Neural progenitor cell (in vitro differentiated cells): ENCODE results near the gene NEDD1. TPM values are rescaled to one million over a fixed set of nuclear protein-coding genes. Genes with fewer than 3 reads are reported as not detected.

Experiments
- DNase-seq: peaks from one replicate; pipeline ENCODE4 v3.0.0-alpha.2; 2016; ENCODE audit warnings: low spot score
- H2AFZ ChIP-seq: fragments of 200-600 bp; sonication (generic); replicated peaks from 2 replicates; pipeline ENCODE4 v1.6.1; 2016; ENCODE audit warnings: antibody characterized with exemption
- H3F3A ChIP-seq: fragments of 200-600 bp; sonication (generic); 2 replicates; pipeline ENCODE4 v1.6.1; 2016; ENCODE audit warnings: antibody characterized with exemption, low read depth
- H3K27ac ChIP-seq: fragments of 200-600 bp; sonication (generic); 2 replicates; pipeline ENCODE4 v1.5.1; 2016; ENCODE audit warnings: mild to moderate bottlenecking
- H3K27me3 ChIP-seq: fragments of 200-600 bp; sonication (generic); 2 replicates; pipeline ENCODE4 v1.6.1; 2016; ENCODE audit warnings: mild to moderate bottlenecking, moderate library complexity
- H3K36me3 ChIP-seq: fragments of 200-600 bp; sonication (generic); 2 replicates; pipeline ENCODE4 v1.5.1; 2016
- H3K4me1 ChIP-seq: fragments of 200-600 bp; sonication (generic); 2 replicates; pipeline ENCODE4 v1.6.1; 2016; ENCODE audit warnings: mixed run types
- H3K4me2 ChIP-seq: fragments of 200-600 bp; sonication (generic); 2 replicates; pipeline ENCODE4 v1.6.1; 2016
- H3K4me3 ChIP-seq: fragments of 200-600 bp; sonication (generic); 2 replicates; pipeline ENCODE4 v1.5.1; 2016
- H3K79me2 ChIP-seq: fragments of 200-600 bp; sonication (generic); 2 replicates; pipeline ENCODE4 v1.6.1; 2016; ENCODE audit warnings: low read depth
- H3K9ac ChIP-seq: fragments of 200-600 bp; sonication (generic); 2 replicates; pipeline ENCODE4 v1.6.1; 2016
- H3K9me3 ChIP-seq: fragments of 200-600 bp; sonication (generic); 2 replicates; pipeline ENCODE4 v1.5.1; 2016; ENCODE audit warnings: low read depth
- H4K20me1 ChIP-seq: fragments of 200-600 bp; sonication (generic); 2 replicates; pipeline ENCODE4 v1.6.1; 2016; ENCODE audit warnings: low read depth
- H3K27ac Mint-ChIP-seq: 3 replicates; pipeline ENCODE4 v1.8.0; 2021; ENCODE audit warnings: mixed read lengths
- H3K27me3 Mint-ChIP-seq: 2 replicates; pipeline ENCODE4 v1.8.0; 2022; ENCODE audit warnings: low read depth, mild to moderate bottlenecking, inconsistent platforms, moderate library complexity, mixed read lengths; ENCODE audit not compliant: insufficient read depth
- H3K36me3 Mint-ChIP-seq: 3 replicates; pipeline ENCODE4 v1.8.0; 2021; ENCODE audit warnings: mixed read lengths
- H3K4me1 Mint-ChIP-seq: 3 replicates; pipeline ENCODE4 v1.8.0; 2021; ENCODE audit warnings: mixed read lengths
- H3K4me3 Mint-ChIP-seq: 3 replicates; pipeline ENCODE4 v1.8.0; 2021; ENCODE audit warnings: mild to moderate bottlenecking, moderate library complexity, mixed read lengths
- H3K9me3 Mint-ChIP-seq: 3 replicates; pipeline ENCODE4 v1.8.0; 2020; ENCODE audit warnings: mixed read lengths
- EZH2 ChIP-seq: fragments of 200-600 bp; sonication (generic); IDR thresholded peaks from 2 replicates; pipeline ENCODE4 v1.6.1; 2017; ENCODE audit warnings: antibody characterized with exemption, mild to moderate bottlenecking, moderate library complexity
- EZH2phosphoT487 ChIP-seq: fragments of 200-600 bp; sonication (generic); IDR thresholded peaks from 2 replicates; pipeline ENCODE4 v1.6.1; 2017; ENCODE audit warnings: antibody characterized with exemption
- total RNA-seq: library from RNA; depleted of rRNA; stranded (reverse); fragments of >200 nt; gene quantifications from 2 replicates; pipeline ENCODE4 v1.2.3, GENCODE V29; 2015; ENCODE audit warnings: low replicate concordance
- TF ChIP-seq, protein P1 (sequence below): fragments of 200-600 bp; sonication (generic); IDR thresholded peaks from 2 replicates; pipeline ENCODE4 v1.5.1; 2017; ENCODE audit warnings: antibody characterized with exemption, mild to moderate bottlenecking

Gene NEDD1
- total RNA-seq, 1 donor from 2014 or later: 115 TPM

DNA sequence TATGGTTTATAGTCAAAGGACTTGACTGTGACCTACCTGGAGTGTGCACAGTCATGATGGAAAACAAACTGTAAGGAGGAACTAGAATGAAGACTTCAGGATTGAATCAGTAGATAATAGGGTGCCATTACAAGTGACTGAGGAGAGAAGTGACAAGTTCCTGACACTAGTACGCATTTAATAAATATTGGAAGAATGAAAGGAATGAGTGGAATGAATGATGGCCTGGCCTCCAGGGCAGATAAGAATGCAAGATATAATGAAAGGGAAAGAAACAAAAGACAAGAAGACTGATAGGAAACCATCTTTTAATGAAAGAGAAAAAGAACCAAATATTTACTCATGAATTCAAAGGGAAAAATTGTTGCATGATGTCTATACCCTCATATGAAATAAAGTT lies 44.7 kb upstream of the NEDD1 start:
- Histone ChIP-seq H3K4me3 (no peak overlapping the region), H3F3A (no peaks in the 10 kb centered on the region), H3K9ac (no peak overlapping the region), H3K36me3 (no peaks in the 10 kb centered on the region), H3K9me3 (no peaks in the 10 kb centered on the region), H3K27me3 (no peaks in the 10 kb centered on the region), H3K4me2 (no peak overlapping the region), H4K20me1 (no peaks in the 10 kb centered on the region), H2AFZ (no peak overlapping the region), H3K4me1 (no peaks in the 10 kb centered on the region), H3K27ac (no peak overlapping the region), H3K79me2 (no peaks in the 10 kb centered on the region)
- H3K36me3 Mint-ChIP-seq: no peaks in the 10 kb centered on the region
- TF ChIP-seq EZH2phosphoT487: no peak
- TF ChIP-seq, protein P1, sequence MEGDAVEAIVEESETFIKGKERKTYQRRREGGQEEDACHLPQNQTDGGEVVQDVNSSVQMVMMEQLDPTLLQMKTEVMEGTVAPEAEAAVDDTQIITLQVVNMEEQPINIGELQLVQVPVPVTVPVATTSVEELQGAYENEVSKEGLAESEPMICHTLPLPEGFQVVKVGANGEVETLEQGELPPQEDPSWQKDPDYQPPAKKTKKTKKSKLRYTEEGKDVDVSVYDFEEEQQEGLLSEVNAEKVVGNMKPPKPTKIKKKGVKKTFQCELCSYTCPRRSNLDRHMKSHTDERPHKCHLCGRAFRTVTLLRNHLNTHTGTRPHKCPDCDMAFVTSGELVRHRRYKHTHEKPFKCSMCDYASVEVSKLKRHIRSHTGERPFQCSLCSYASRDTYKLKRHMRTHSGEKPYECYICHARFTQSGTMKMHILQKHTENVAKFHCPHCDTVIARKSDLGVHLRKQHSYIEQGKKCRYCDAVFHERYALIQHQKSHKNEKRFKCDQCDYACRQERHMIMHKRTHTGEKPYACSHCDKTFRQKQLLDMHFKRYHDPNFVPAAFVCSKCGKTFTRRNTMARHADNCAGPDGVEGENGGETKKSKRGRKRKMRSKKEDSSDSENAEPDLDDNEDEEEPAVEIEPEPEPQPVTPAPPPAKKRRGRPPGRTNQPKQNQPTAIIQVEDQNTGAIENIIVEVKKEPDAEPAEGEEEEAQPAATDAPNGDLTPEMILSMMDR: no peak
- no peak for TF ChIP-seq EZH2
- no peak for DNase-seq
- no peaks in the 10 kb centered on the region for H3K27me3 Mint-ChIP-seq
- H3K27ac Mint-ChIP-seq: no peak overlapping the region
- peaks cover 6% of the 10 kb centered on the region for H3K9me3 Mint-ChIP-seq
- peaks cover 15% of the 10 kb centered on the region for H3K4me1 Mint-ChIP-seq
- H3K4me3 Mint-ChIP-seq: no peak overlapping the region

GRCh38 chr12:96864335-96864734 lies 42.7 kb upstream of the NEDD1 start:
- Mint-ChIP-seq H3K9me3 (peaks cover 2% of the 10 kb centered on the region), H3K4me3 (no peak overlapping the region), H3K4me1 (peaks cover 15% of the 10 kb centered on the region), H3K27me3 (no peaks in the 10 kb centered on the region), H3K36me3 (peaks cover 3% of the 10 kb centered on the region), H3K27ac (peak overlapping the region; percentile 76)
- H3K4me1 ChIP-seq: no peaks in the 10 kb centered on the region
- H3K27ac ChIP-seq: no peak overlapping the region
- TF ChIP-seq EZH2phosphoT487 (no peak), EZH2 (no peak)
- TF ChIP-seq, protein P1: no peak
- H4K20me1 ChIP-seq: no peaks in the 10 kb centered on the region
- H3K4me3 ChIP-seq: no peak overlapping the region
- H3K9ac ChIP-seq: no peak overlapping the region
- no peaks in the 10 kb centered on the region for H3F3A ChIP-seq
- no peaks in the 10 kb centered on the region for H3K9me3 ChIP-seq
- peak overlapping the region; percentile 36 for H2AFZ ChIP-seq
- no peaks in the 10 kb centered on the region for H3K79me2 ChIP-seq
- no peaks in the 10 kb centered on the region for H3K36me3 ChIP-seq
- no peak overlapping the region for H3K4me2 ChIP-seq
- no peaks in the 10 kb centered on the region for H3K27me3 ChIP-seq
- no peak for DNase-seq

GRCh38 chr12:96866801-96867590 lies 40.1 kb upstream of the NEDD1 start:
- no peak overlapping the region for H2AFZ ChIP-seq
- no peak overlapping the region for H3K4me3 ChIP-seq
- H3K9me3 ChIP-seq: no peaks in the 10 kb centered on the region
- no peak overlapping the region for H3K27ac ChIP-seq
- H3K27me3 ChIP-seq: no peaks in the 10 kb centered on the region
- no peak overlapping the region for H3K9ac ChIP-seq
- H3K9me3 Mint-ChIP-seq: peaks cover 10% of the 10 kb centered on the region
- peaks cover 3% of the 10 kb centered on the region for H3K36me3 Mint-ChIP-seq
- no peaks in the 10 kb centered on the region for H4K20me1 ChIP-seq
- H3K27ac Mint-ChIP-seq: no peak overlapping the region
- no peaks in the 10 kb centered on the region for H3K4me1 ChIP-seq
- no peak overlapping the region for H3K4me2 ChIP-seq
- H3K36me3 ChIP-seq: no peaks in the 10 kb centered on the region
- no peaks in the 10 kb centered on the region for H3K27me3 Mint-ChIP-seq
- no peak overlapping the region for H3K4me3 Mint-ChIP-seq
- TF ChIP-seq, protein P1: no peak
- no peak for TF ChIP-seq EZH2phosphoT487
- TF ChIP-seq EZH2: no peak
- H3K79me2 ChIP-seq: no peaks in the 10 kb centered on the region
- peaks cover 15% of the 10 kb centered on the region for H3K4me1 Mint-ChIP-seq
- H3F3A ChIP-seq: no peaks in the 10 kb centered on the region
- no peak for DNase-seq
